ENCODE results near the gene LRRC49.
"Not testable (repeated sequence)": the region's sequence is repeated elsewhere in the genome, so short reads cannot be mapped to it uniquely, and the experiment has no call there.

LRRC49 gene

GRCh38 chr15:71042356-71042922 is 149.8 kb downstream of the LRRC49 start:
- no peaks in the 10 kb centered on the region for H4K20me1 ChIP-seq (ENCODE audit: insufficient read depth, low read length)
- H3K9me3 ChIP-seq (ENCODE audit: low read length): no peaks in the 10 kb centered on the region
- no peaks in the 10 kb centered on the region for H3K27me3 ChIP-seq (ENCODE audit: insufficient read depth, low read length)
- H3K27ac ChIP-seq (ENCODE audit: low read depth, low read length, poor library complexity, severe bottlenecking): no peak overlapping the region
- no peak overlapping the region for H3K4me2 ChIP-seq (ENCODE audit: low read length)
- H3K9ac ChIP-seq (ENCODE audit: low read length): no peak overlapping the region
- H3F3A ChIP-seq (ENCODE audit: insufficient read depth, low read length): no peaks in the 10 kb centered on the region
- no peaks in the 10 kb centered on the region for H3K36me3 ChIP-seq (ENCODE audit: insufficient read depth, low read length)
- no peaks in the 10 kb centered on the region for H3K9me2 ChIP-seq (ENCODE audit: low read depth, low read length)
- H3K4me3 ChIP-seq (ENCODE audit: low read depth, low read length, poor library complexity, severe bottlenecking): no peak overlapping the region
- H3K4me1 ChIP-seq (ENCODE audit: insufficient read depth, low read length, severe bottlenecking): no peaks in the 10 kb centered on the region
- H3K79me2 ChIP-seq (ENCODE audit: insufficient read depth, low read length): no peaks in the 10 kb centered on the region
- no peak for TF ChIP-seq EZH2 (IDR thresholded peaks at IDR 0.05; ENCODE audit: borderline replicate concordance, low read length)
- TF ChIP-seq CTCF (IDR thresholded peaks at IDR 0.05; ENCODE audit: low read length): no peak
- no peak overlapping the region for H2AFZ ChIP-seq (ENCODE audit: low read length)

- Histone ChIP-seq H3K9me3 (ENCODE audit: low read length) (no peaks in the 10 kb centered on the region), H4K20me1 (ENCODE audit: insufficient read depth, low read length) (no peaks in the 10 kb centered on the region), H3F3A (ENCODE audit: insufficient read depth, low read length) (no peaks in the 10 kb centered on the region), H3K4me2 (ENCODE audit: low read length) (no peak overlapping the region), H3K79me2 (ENCODE audit: insufficient read depth, low read length) (no peaks in the 10 kb centered on the region), H2AFZ (ENCODE audit: low read length) (no peak overlapping the region), H3K27ac (ENCODE audit: low read depth, low read length, poor library complexity, severe bottlenecking) (no peak overlapping the region), H3K27me3 (ENCODE audit: insufficient read depth, low read length) (no peaks in the 10 kb centered on the region), H3K36me3 (ENCODE audit: insufficient read depth, low read length) (no peaks in the 10 kb centered on the region), H3K9me2 (ENCODE audit: low read depth, low read length) (no peaks in the 10 kb centered on the region), H3K4me3 (ENCODE audit: low read depth, low read length, poor library complexity, severe bottlenecking) (no peak overlapping the region), H3K9ac (ENCODE audit: low read length) (no peak overlapping the region), H3K4me1 (ENCODE audit: insufficient read depth, low read length, severe bottlenecking) (no peaks in the 10 kb centered on the region)
- TF ChIP-seq EZH2 (IDR thresholded peaks at IDR 0.05; ENCODE audit: borderline replicate concordance, low read length) (no peak), CTCF (IDR thresholded peaks at IDR 0.05; ENCODE audit: low read length) (no peak)
These were observed 150.7 kb downstream of the LRRC49 start for GRCh38 chr15:71043373-71043772.

- Histone ChIP-seq H4K20me1 (ENCODE audit: insufficient read depth, low read length) (no peaks in the 10 kb centered on the region), H3K9ac (ENCODE audit: low read length) (no peak overlapping the region), H3F3A (ENCODE audit: insufficient read depth, low read length) (no peaks in the 10 kb centered on the region), H2AFZ (ENCODE audit: low read length) (no peak overlapping the region), H3K36me3 (ENCODE audit: insufficient read depth, low read length) (no peaks in the 10 kb centered on the region), H3K27me3 (ENCODE audit: insufficient read depth, low read length) (no peaks in the 10 kb centered on the region), H3K9me3 (ENCODE audit: low read length) (no peaks in the 10 kb centered on the region), H3K9me2 (ENCODE audit: low read depth, low read length) (no peaks in the 10 kb centered on the region), H3K27ac (ENCODE audit: low read depth, low read length, poor library complexity, severe bottlenecking) (no peak overlapping the region), H3K4me3 (ENCODE audit: low read depth, low read length, poor library complexity, severe bottlenecking) (no peak overlapping the region), H3K4me1 (ENCODE audit: insufficient read depth, low read length, severe bottlenecking) (no peaks in the 10 kb centered on the region), H3K4me2 (ENCODE audit: low read length) (no peak overlapping the region), H3K79me2 (ENCODE audit: insufficient read depth, low read length) (no peaks in the 10 kb centered on the region)
- no peak for TF ChIP-seq EZH2 (IDR thresholded peaks at IDR 0.05; ENCODE audit: borderline replicate concordance, low read length)
- TF ChIP-seq CTCF (IDR thresholded peaks at IDR 0.05; ENCODE audit: low read length): no peak
These were observed 151.4 kb downstream of the LRRC49 start for GRCh38 chr15:71044006-71044405.

GRCh38 chr15:71046146-71046545 is 153.5 kb downstream of the LRRC49 start:
- not testable (repeated sequence) for H3K9ac ChIP-seq (ENCODE audit: low read length)

More at GRCh38 chr15:71046146-71046545, 153.5 kb downstream of the LRRC49 start:
- not testable (repeated sequence) for H3K36me3 ChIP-seq (ENCODE audit: insufficient read depth, low read length); H3K4me3 ChIP-seq (ENCODE audit: low read depth, low read length, poor library complexity, severe bottlenecking); H3K27me3 ChIP-seq (ENCODE audit: insufficient read depth, low read length); H3K4me2 ChIP-seq (ENCODE audit: low read length); H4K20me1 ChIP-seq (ENCODE audit: insufficient read depth, low read length); H3K9me3 ChIP-seq (ENCODE audit: low read length); H2AFZ ChIP-seq (ENCODE audit: low read length); H3K4me1 ChIP-seq (ENCODE audit: insufficient read depth, low read length, severe bottlenecking); H3K79me2 ChIP-seq (ENCODE audit: insufficient read depth, low read length); H3F3A ChIP-seq (ENCODE audit: insufficient read depth, low read length); H3K27ac ChIP-seq (ENCODE audit: low read depth, low read length, poor library complexity, severe bottlenecking); H3K9me2 ChIP-seq (ENCODE audit: low read depth, low read length)

Measured in OCI-LY1 (cell line).